ENCODE measurements around the gene TGFB1I1. TPM values are rescaled to one million over a fixed set of nuclear protein-coding genes. Genes with fewer than 3 reads are reported as not detected.
"Not testable (repeated sequence)": the region's sequence is repeated elsewhere in the genome, so short reads cannot be mapped to it uniquely, and the experiment has no call there.

The TGFB1I1 gene
- total and polyA plus RNA-seq, 5 donors: 33.2 to 87.6 (median 48.1) TPM

DNA sequence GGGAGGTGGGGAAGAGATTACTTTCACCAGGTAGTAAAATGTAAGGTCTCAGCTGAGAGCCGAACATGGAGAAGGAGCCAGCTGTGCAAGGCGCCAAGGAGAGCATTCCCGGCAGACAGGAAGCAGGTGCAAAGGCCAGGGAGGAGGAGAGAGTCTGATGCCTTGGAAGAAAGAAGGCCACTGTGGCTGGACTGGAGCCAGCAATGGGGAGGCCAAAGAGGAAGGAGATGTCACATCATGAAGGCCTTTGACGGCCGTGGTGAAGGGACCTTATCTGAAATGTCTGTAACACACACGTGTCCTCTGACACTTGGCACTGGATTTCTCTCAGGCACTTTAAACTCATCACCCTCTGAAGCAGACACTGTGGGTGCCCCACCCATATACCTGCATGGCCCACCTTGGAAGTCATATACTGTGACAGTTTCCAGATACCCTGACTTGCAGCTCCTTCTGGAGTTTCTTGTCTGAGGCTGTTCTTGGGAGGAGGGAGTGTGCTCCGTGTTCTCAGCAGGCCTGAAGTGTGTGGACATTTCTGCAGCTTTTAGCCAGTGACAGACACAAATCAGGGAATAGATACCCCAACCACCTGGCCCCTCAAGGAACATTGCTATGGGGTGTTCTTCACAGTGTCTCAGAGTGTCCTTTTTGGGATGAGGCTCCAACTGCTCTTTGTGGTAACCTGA, 9.0 kb downstream of the TGFB1I1 start:
- intact Hi-C loops (cut with DNase I): no loop called here
- Histone ChIP-seq H3K4me3 (ENCODE audit: low read length) (no peak overlapping the region), H3K9me3 (ENCODE audit: control insufficient read depth, low read length) (no peaks in the 10 kb centered on the region), H3K27me3 (ENCODE audit: control insufficient read depth, insufficient read depth) (no peaks in the 10 kb centered on the region), H3K27ac (ENCODE audit: low read length) (no peak overlapping the region), H3K4me1 (ENCODE audit: control insufficient read depth, insufficient read depth, low read length) (no peaks in the 10 kb centered on the region)
- 19% methylated on average over 7 of the region's 7 CpGs for WGBS
- peak; percentile 63 to 84 (median 79) for DNase-seq
- ATAC-seq: peak in 1 of 2 donors; percentile 34

DNA sequence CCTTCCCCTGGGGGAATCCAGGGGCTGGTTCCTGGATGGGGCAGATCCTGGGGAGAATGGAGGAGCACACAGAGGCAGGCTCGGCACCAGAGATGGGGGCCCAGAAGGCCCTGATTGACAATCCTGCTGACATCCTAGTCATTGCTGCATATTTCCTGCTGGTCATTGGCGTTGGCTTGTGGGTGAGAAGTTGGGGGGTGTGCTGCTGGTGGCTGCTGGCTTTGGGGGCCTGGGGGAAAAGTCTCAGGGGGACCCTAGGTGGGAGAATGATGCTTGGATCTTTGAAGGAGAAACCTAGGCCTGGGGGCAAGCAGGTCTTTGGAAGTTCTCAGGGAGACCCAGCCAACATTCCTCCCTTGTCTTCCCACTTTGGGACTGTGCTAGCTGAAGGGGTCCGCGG, 11.1 kb downstream of the TGFB1I1 start, which contains the start of gene SLC5A2:
Gene SLC5A2 (plus strand): TSS at position 43 of the 400 bp plus-strand sequence. CDS start 14 bp downstream, at position 57.
- WGBS: 87% methylated on average over 4 of the region's 4 CpGs
- Histone ChIP-seq H3K4me1 (ENCODE audit: control insufficient read depth, insufficient read depth, low read length) (no peaks in the 10 kb centered on the region), H3K27me3 (ENCODE audit: control insufficient read depth, insufficient read depth) (no peaks in the 10 kb centered on the region), H3K9me3 (ENCODE audit: control insufficient read depth, low read length) (no peaks in the 10 kb centered on the region), H3K4me3 (ENCODE audit: low read length) (no peak within 1 kb of the TSS), H3K27ac (ENCODE audit: low read length) (no peak within 1 kb of the TSS)
- DNase-seq (no peak), ATAC-seq (no peak)
- intact Hi-C loops (cut with DNase I): no loop called here

DNA sequence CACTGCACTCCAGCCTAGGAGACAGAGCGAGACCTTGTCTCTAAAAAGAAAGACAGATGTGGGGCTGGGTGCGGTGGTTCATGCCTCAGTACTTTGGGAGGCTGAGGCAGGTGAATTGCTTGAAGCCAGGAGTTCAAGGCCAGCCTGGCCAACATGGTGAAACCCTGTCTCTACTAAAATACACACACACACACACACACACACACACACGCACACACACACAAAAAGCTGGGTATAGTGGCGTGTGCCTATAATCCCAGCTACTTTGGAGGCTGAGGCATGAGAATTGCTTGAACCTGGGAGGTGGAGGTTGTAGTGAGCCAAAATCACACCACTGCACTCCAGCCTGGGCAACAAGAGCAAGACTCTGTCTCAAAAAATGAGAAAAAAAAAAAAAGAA, 12.1 kb downstream of the TGFB1I1 start:
- intact Hi-C loops (cut with DNase I); H3K4me1 ChIP-seq (ENCODE audit: control insufficient read depth, insufficient read depth, low read length); H3K9me3 ChIP-seq (ENCODE audit: control insufficient read depth, low read length); H3K4me3 ChIP-seq (ENCODE audit: low read length); H3K27me3 ChIP-seq (ENCODE audit: control insufficient read depth, insufficient read depth); ATAC-seq; H3K27ac ChIP-seq (ENCODE audit: low read length): not testable (repeated sequence)
- peak in 1 of 3 donors; percentile 17 for DNase-seq
- 95% methylated on average over 4 of the region's 4 CpGs for WGBS

DNA sequence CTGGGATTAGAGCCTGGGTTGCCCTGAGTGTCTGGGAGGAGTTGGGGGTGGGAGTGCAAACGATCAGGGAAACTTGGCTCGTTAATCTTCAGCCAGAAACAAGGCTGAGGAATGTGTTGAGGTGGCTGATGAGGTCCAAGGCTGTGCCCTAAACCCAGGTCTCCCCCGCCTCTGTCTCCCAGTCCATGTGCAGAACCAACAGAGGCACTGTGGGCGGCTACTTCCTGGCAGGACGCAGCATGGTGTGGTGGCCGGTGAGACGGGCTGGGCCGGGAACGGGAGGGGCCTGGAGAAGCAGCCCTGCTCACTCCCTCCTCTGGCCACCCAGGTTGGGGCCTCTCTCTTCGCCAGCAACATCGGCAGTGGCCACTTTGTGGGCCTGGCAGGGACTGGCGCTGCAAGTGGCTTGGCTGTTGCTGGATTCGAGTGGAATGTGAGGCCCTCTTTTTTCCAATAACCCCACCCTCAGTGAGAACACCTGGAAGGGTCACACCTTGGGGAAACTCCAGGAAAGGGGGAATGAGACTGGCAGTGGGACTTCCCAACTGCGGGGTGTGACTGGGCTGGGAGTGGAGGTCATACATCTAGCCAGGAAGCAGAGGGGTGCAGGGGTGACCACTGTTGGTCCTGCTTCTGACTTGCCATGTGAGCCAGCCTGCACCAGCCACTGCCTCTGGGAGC, 12.7 kb downstream of the TGFB1I1 start:
- H3K27me3 ChIP-seq (ENCODE audit: control insufficient read depth, insufficient read depth): no peaks in the 10 kb centered on the region
- H3K4me1 ChIP-seq (ENCODE audit: control insufficient read depth, insufficient read depth, low read length): no peaks in the 10 kb centered on the region
- intact Hi-C loops (cut with DNase I): no loop called here
- ATAC-seq (no peak), DNase-seq (peak in 2 of 3 donors; percentile 39 to 46)
- H3K27ac ChIP-seq (ENCODE audit: low read length): no peak overlapping the region
- H3K4me3 ChIP-seq (ENCODE audit: low read length): no peak overlapping the region
- 46% methylated on average over 14 of the region's 14 CpGs for WGBS
- H3K9me3 ChIP-seq (ENCODE audit: control insufficient read depth, low read length): no peaks in the 10 kb centered on the region

DNA sequence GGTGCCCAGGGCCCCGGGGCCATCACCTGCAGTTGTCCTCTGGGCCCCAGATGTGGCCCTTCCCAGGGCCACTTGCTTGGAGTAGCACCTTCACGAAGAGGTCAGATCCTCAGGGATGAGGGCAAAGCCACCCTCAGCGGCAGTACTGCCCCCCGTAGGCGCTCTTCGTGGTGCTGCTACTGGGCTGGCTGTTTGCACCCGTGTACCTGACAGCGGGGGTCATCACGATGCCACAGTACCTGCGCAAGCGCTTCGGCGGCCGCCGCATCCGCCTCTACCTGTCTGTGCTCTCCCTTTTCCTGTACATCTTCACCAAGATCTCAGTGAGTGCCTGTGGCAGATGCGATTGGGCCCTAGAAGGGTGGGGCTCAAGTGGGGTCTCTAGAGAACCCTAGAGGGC, 13.6 kb downstream of the TGFB1I1 start:
- H3K27ac ChIP-seq (ENCODE audit: low read length): no peak overlapping the region
- no peaks in the 10 kb centered on the region for H3K9me3 ChIP-seq (ENCODE audit: control insufficient read depth, low read length)
- WGBS: 91% methylated on average over 17 of the region's 17 CpGs
- intact Hi-C loops (cut with DNase I): no loop called here
- DNase-seq: peak in 1 of 3 donors; percentile 18
- no peak for ATAC-seq
- no peaks in the 10 kb centered on the region for H3K27me3 ChIP-seq (ENCODE audit: control insufficient read depth, insufficient read depth)
- no peaks in the 10 kb centered on the region for H3K4me1 ChIP-seq (ENCODE audit: control insufficient read depth, insufficient read depth, low read length)
- no peak overlapping the region for H3K4me3 ChIP-seq (ENCODE audit: low read length)

GRCh38 chr16:31486045-31486444, 14.1 kb downstream of the TGFB1I1 start:
- WGBS: 96% methylated on average over 5 of the region's 5 CpGs
- no peaks in the 10 kb centered on the region for H3K9me3 ChIP-seq (ENCODE audit: control insufficient read depth, low read length)
- no peaks in the 10 kb centered on the region for H3K27me3 ChIP-seq (ENCODE audit: control insufficient read depth, insufficient read depth)
- H3K4me1 ChIP-seq (ENCODE audit: control insufficient read depth, insufficient read depth, low read length): no peaks in the 10 kb centered on the region
- H3K27ac ChIP-seq (ENCODE audit: low read length): no peak overlapping the region
- no peak overlapping the region for H3K4me3 ChIP-seq (ENCODE audit: low read length)
- intact Hi-C loops (cut with DNase I): no loop called here
- DNase-seq: peak in 1 of 3 donors; percentile 21
- ATAC-seq: no peak

GRCh38 chr16:31487071-31487719, 15.2 kb downstream of the TGFB1I1 start:
- intact Hi-C loops (cut with DNase I): no loop called here
- H3K9me3 ChIP-seq (ENCODE audit: control insufficient read depth, low read length): no peaks in the 10 kb centered on the region
- H3K4me3 ChIP-seq (ENCODE audit: low read length): peak overlapping the region; percentile 57
- H3K27ac ChIP-seq (ENCODE audit: low read length): no peak overlapping the region
- H3K4me1 ChIP-seq (ENCODE audit: control insufficient read depth, insufficient read depth, low read length): no peaks in the 10 kb centered on the region
- no peaks in the 10 kb centered on the region for H3K27me3 ChIP-seq (ENCODE audit: control insufficient read depth, insufficient read depth)
- 10% methylated on average over 48 of the region's 48 CpGs for WGBS
- DNase-seq: peak in 1 of 3 donors; percentile 30
- peak in 1 of 2 donors; percentile 1 for ATAC-seq

GRCh38 chr16:31487720-31488467, 15.9 kb downstream of the TGFB1I1 start:
- H3K9me3 ChIP-seq (ENCODE audit: control insufficient read depth, low read length): no peaks in the 10 kb centered on the region
- intact Hi-C loops (cut with DNase I): no loop called here
- no peak overlapping the region for H3K27ac ChIP-seq (ENCODE audit: low read length)
- H3K4me3 ChIP-seq (ENCODE audit: low read length): peak overlapping the region; percentile 57
- H3K4me1 ChIP-seq (ENCODE audit: control insufficient read depth, insufficient read depth, low read length): no peaks in the 10 kb centered on the region
- H3K27me3 ChIP-seq (ENCODE audit: control insufficient read depth, insufficient read depth): no peaks in the 10 kb centered on the region
- ATAC-seq (peak; percentile 68 to 72), DNase-seq (peak; percentile 48 to 79 (median 77))
- under 1% methylated on average over 60 of the region's 60 CpGs for WGBS

DNA sequence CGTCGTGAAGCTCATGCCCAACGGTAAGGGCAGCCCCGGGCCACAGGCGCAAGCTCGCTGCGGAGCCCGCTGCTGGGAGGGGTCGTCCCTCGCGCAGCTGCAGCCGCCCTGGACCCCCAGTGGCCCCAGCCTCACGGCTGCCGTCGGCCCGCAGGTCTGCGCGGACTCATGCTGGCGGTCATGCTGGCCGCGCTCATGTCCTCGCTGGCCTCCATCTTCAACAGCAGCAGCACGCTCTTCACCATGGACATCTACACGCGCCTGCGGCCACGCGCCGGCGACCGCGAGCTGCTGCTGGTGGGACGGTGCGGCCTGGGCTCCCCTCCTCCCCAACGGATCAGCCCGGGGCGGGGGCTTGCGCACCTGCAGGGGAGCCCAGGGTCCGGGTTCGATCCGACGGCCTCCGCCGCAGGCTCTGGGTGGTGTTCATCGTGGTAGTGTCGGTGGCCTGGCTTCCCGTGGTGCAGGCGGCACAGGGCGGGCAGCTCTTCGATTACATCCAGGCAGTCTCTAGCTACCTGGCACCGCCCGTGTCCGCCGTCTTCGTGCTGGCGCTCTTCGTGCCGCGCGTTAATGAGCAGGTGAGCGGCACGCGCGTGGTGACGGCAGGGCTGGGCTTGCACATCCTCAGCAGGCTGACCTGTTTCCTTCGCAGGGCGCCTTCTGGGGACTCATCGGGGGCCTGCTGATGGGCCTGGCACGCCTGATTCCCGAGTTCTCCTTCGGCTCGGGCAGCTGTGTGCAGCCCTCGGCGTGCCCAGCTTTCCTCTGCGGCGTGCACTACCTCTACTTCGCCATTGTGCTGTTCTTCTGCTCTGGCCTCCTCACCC, 16.7 kb downstream of the TGFB1I1 start:
- H3K27me3 ChIP-seq (ENCODE audit: control insufficient read depth, insufficient read depth): no peaks in the 10 kb centered on the region
- H3K4me3 ChIP-seq (ENCODE audit: low read length): peak overlapping the region; percentile 57
- H3K27ac ChIP-seq (ENCODE audit: low read length): no peak overlapping the region
- ATAC-seq: peak; percentile 22 to 29
- no peaks in the 10 kb centered on the region for H3K4me1 ChIP-seq (ENCODE audit: control insufficient read depth, insufficient read depth, low read length)
- 27% methylated on average over 77 of the region's 77 CpGs for WGBS
- intact Hi-C loops (cut with DNase I): no loop called here
- peak in 2 of 3 donors; percentile 67 to 68 for DNase-seq
- H3K9me3 ChIP-seq (ENCODE audit: control insufficient read depth, low read length): no peaks in the 10 kb centered on the region

DNA sequence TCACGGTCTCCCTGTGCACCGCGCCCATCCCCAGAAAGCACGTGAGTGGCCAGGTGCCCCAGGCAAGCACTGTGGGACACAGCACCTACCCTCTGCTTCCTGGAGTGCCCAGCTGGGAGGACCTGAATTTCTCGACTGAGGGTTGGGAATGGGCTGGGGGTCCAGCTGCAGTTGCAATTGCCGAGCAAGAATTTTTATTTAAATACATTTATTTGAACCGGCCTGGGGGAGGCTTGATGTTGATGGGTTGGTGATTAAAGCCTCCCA, 17.3 kb downstream of the TGFB1I1 start:
- DNase-seq (no peak), ATAC-seq (peak in 1 of 2 donors; percentile 2)
- Histone ChIP-seq H3K27me3 (ENCODE audit: control insufficient read depth, insufficient read depth) (no peaks in the 10 kb centered on the region), H3K4me3 (ENCODE audit: low read length) (no peak overlapping the region), H3K4me1 (ENCODE audit: control insufficient read depth, insufficient read depth, low read length) (no peaks in the 10 kb centered on the region), H3K27ac (ENCODE audit: low read length) (no peak overlapping the region), H3K9me3 (ENCODE audit: control insufficient read depth, low read length) (no peaks in the 10 kb centered on the region)
- intact Hi-C loops (cut with DNase I): no loop called here
- 80% methylated on average over 7 of the region's 7 CpGs for WGBS

Data from right cardiac atrium (tissue), 5 donors.